ENCODE measurements around the gene GCN1. TPM values are rescaled to one million over a fixed set of nuclear protein-coding genes. Genes with fewer than 3 reads are reported as not detected.

GCN1 gene
- total RNA-seq, 1 donor from 2014 or later = 114 TPM

GRCh38 chr12:120115692-120116440 is 78.6 kb downstream of the GCN1 start:
- no peak for TF ChIP-seq CTCF (conservative IDR thresholded peaks at IDR 0.05)
- H3K4me1 Mint-ChIP-seq = peaks cover 45% of the 10 kb centered on the region
- no peaks in the 10 kb centered on the region for H3K36me3 Mint-ChIP-seq (ENCODE audit: low read depth)
- peak overlapping the region; percentile 91 for H3K4me3 Mint-ChIP-seq
- H3K9me3 Mint-ChIP-seq = no peaks in the 10 kb centered on the region
- peak; percentile 10 for DNase-seq (ENCODE audit: low read depth, low spot score)
- no peaks in the 10 kb centered on the region for H3K27me3 Mint-ChIP-seq (ENCODE audit: low read depth)
- peak overlapping the region; percentile 97 for H3K27ac Mint-ChIP-seq (ENCODE audit: unreplicated experiment)

- H3K27me3 Mint-ChIP-seq (ENCODE audit: low read depth) = no peaks in the 10 kb centered on the region
Observed at GRCh38 chr12:120115066-120115465, 79.4 kb downstream of the GCN1 start.

GRCh38 chr12:120110550-120111501 is 83.7 kb downstream of the GCN1 start:
- Mint-ChIP-seq H3K9me3 (no peaks in the 10 kb centered on the region), H3K36me3 (ENCODE audit: low read depth) (peaks cover 5% of the 10 kb centered on the region), H3K27me3 (ENCODE audit: low read depth) (no peaks in the 10 kb centered on the region), H3K27ac (ENCODE audit: unreplicated experiment) (peak overlapping the region; percentile 81), H3K4me1 (peaks cover 20% of the 10 kb centered on the region), H3K4me3 (no peak overlapping the region)
- no peak for TF ChIP-seq CTCF (conservative IDR thresholded peaks at IDR 0.05)
- DNase-seq (ENCODE audit: low read depth, low spot score) = no peak

More at GRCh38 chr12:120115066-120115465, 79.4 kb downstream of the GCN1 start:
- no peaks in the 10 kb centered on the region for H3K36me3 Mint-ChIP-seq (ENCODE audit: low read depth)
- H3K4me1 Mint-ChIP-seq = peaks cover 45% of the 10 kb centered on the region
- no peak for DNase-seq (ENCODE audit: low read depth, low spot score)
- H3K27ac Mint-ChIP-seq (ENCODE audit: unreplicated experiment) = no peak overlapping the region
- no peak for TF ChIP-seq CTCF (conservative IDR thresholded peaks at IDR 0.05)
- H3K4me3 Mint-ChIP-seq = peak overlapping the region; percentile 91
- H3K9me3 Mint-ChIP-seq = no peaks in the 10 kb centered on the region

- no peak overlapping the region for H3K27ac Mint-ChIP-seq (ENCODE audit: unreplicated experiment)
- TF ChIP-seq CTCF (conservative IDR thresholded peaks at IDR 0.05) = no peak
- H3K4me1 Mint-ChIP-seq = peaks cover 9% of the 10 kb centered on the region
Observed at GRCh38 chr12:120109570-120110267, 84.8 kb downstream of the GCN1 start.

GRCh38 chr12:120106151-120106550 is 88.4 kb downstream of the GCN1 start:
- no peak overlapping the region for H3K4me3 Mint-ChIP-seq
- peaks cover 3% of the 10 kb centered on the region for H3K4me1 Mint-ChIP-seq
- TF ChIP-seq CTCF (conservative IDR thresholded peaks at IDR 0.05) = no peak
- peak overlapping the region; percentile 45 for H3K27ac Mint-ChIP-seq (ENCODE audit: unreplicated experiment)
- DNase-seq (ENCODE audit: low read depth, low spot score) = no peak
- H3K27me3 Mint-ChIP-seq (ENCODE audit: low read depth) = no peaks in the 10 kb centered on the region
- no peaks in the 10 kb centered on the region for H3K9me3 Mint-ChIP-seq
- peaks cover 5% of the 10 kb centered on the region for H3K36me3 Mint-ChIP-seq (ENCODE audit: low read depth)

More at GRCh38 chr12:120109570-120110267, 84.8 kb downstream of the GCN1 start:
- no peaks in the 10 kb centered on the region for H3K9me3 Mint-ChIP-seq
- H3K36me3 Mint-ChIP-seq (ENCODE audit: low read depth) = peaks cover 5% of the 10 kb centered on the region
- no peaks in the 10 kb centered on the region for H3K27me3 Mint-ChIP-seq (ENCODE audit: low read depth)
- DNase-seq (ENCODE audit: low read depth, low spot score) = no peak
- H3K4me3 Mint-ChIP-seq = no peak overlapping the region

All from neural crest cell (in vitro differentiated cells).